WTC11 (cell line): ENCODE results near the gene LAMA2.

Source experiments
- ATF2 ChIP-seq: sonication (generic); formaldehyde crosslinking; IDR thresholded peaks from 2 replicates; pipeline ENCODE4 v1.8.1; 2022; ENCODE audit warnings: low read depth, missing genetic modification reagents, borderline replicate concordance
- CDX4 ChIP-seq: fragments of 250-450 bp; sonication (Bioruptor Pico); IDR thresholded peaks from 2 replicates; pipeline ENCODE4 v1.9.0; 2021; ENCODE audit warnings: moderate library complexity, mild to moderate bottlenecking, inconsistent platforms, borderline replicate concordance
- CTCF ChIP-seq: fragments of 200-600 bp; IDR thresholded peaks from 2 replicates; pipeline ENCODE4 v1.8.0; 2022; ENCODE audit warnings: antibody characterized with exemption
- E2F1 ChIP-seq: sonication (generic); formaldehyde crosslinking; IDR thresholded peaks from 2 replicates; pipeline ENCODE4 v1.8.0; 2022; ENCODE audit warnings: mild to moderate bottlenecking, missing genetic modification reagents
- ELF4 ChIP-seq: sonication (generic); formaldehyde crosslinking; IDR thresholded peaks from 2 replicates; pipeline ENCODE4 v1.8.1; 2022; ENCODE audit warnings: low read depth, mild to moderate bottlenecking, moderate library complexity, missing genetic modification reagents
- ESRRA ChIP-seq: sonication (generic); formaldehyde crosslinking; IDR thresholded peaks from 2 replicates; pipeline ENCODE4 v1.8.1; 2022; ENCODE audit warnings: mild to moderate bottlenecking, missing genetic modification reagents, borderline replicate concordance
- FOXK1 ChIP-seq: sonication (generic); formaldehyde crosslinking; IDR thresholded peaks from 2 replicates; pipeline ENCODE4 v1.8.0; 2022; ENCODE audit warnings: mild to moderate bottlenecking, moderate library complexity, missing genetic modification reagents
- JUN ChIP-seq: sonication (generic); formaldehyde crosslinking; IDR thresholded peaks from 2 replicates; pipeline ENCODE4 v1.8.0; 2023; ENCODE audit warnings: mild to moderate bottlenecking, missing genetic modification reagents
- MAX ChIP-seq: sonication (generic); formaldehyde crosslinking; IDR thresholded peaks from 2 replicates; pipeline ENCODE4 v1.8.0; 2022; ENCODE audit warnings: mild to moderate bottlenecking, missing genetic modification reagents
- MXD4 ChIP-seq: fragments of 250-450 bp; sonication (Bioruptor Pico); IDR thresholded peaks from 2 replicates; pipeline ENCODE4 v1.8.0; 2021; ENCODE audit warnings: mild to moderate bottlenecking, moderate library complexity, borderline replicate concordance
- PRDM15 ChIP-seq: sonication (generic); formaldehyde crosslinking; IDR thresholded peaks from 2 replicates; pipeline ENCODE4 v1.8.0; 2022; ENCODE audit warnings: missing genetic modification reagents
- ZBTB21 ChIP-seq: sonication (generic); formaldehyde crosslinking; IDR thresholded peaks from 2 replicates; pipeline ENCODE4 v1.8.1; 2023; ENCODE audit warnings: mild to moderate bottlenecking, missing genetic modification reagents, borderline replicate concordance
- ZBTB43 ChIP-seq: sonication (generic); formaldehyde crosslinking; IDR thresholded peaks from 2 replicates; pipeline ENCODE4 v1.8.1; 2023; ENCODE audit warnings: mild to moderate bottlenecking, missing genetic modification reagents
- ZNF138 ChIP-seq: sonication (generic); formaldehyde crosslinking; conservative IDR thresholded peaks from 2 replicates; pipeline ENCODE4 v1.8.1; 2022; ENCODE audit warnings: mild to moderate bottlenecking, moderate library complexity, missing genetic modification reagents

- TF ChIP-seq CTCF = no peak
- TF ChIP-seq FOXK1 = no peak
- TF ChIP-seq ZNF138 (CRISPR knock-in tag) = no peak
- TF ChIP-seq MXD4 (CRISPR knock-in tag) = no peak
- TF ChIP-seq MAX (CRISPR knock-in tag) = no peak
- TF ChIP-seq ZBTB43 (CRISPR knock-in tag) = no peak
- TF ChIP-seq CDX4 (CRISPR knock-in tag) = no peak
- TF ChIP-seq ATF2 (CRISPR knock-in tag) = no peak
- no peak for TF ChIP-seq ESRRA (CRISPR knock-in tag)
- TF ChIP-seq ZBTB21 (CRISPR knock-in tag) = no peak
- no peak for TF ChIP-seq JUN (CRISPR knock-in tag)
- TF ChIP-seq PRDM15 (CRISPR knock-in tag) = no peak
- no peak for TF ChIP-seq E2F1
- TF ChIP-seq ELF4 (CRISPR knock-in tag) = no peak
These were observed 6.9 kb downstream of the LAMA2 start for GRCh38 chr6:128889870-128890269.
